Middle frontal gyrus (tissue), 1 donor: Measurements from ENCODE around the gene UXT.
"Not testable (repeated sequence)": the region's sequence is repeated elsewhere in the genome, so short reads cannot be mapped to it uniquely, and the experiment has no call there.

ENCODE experiments used
- DNase-seq: peaks from one replicate; pipeline ENCODE4 v3.0.0-alpha.2; 2015; ENCODE audit warnings: low spot score; ENCODE audit errors: extremely low spot score

Gene UXT, protein sequence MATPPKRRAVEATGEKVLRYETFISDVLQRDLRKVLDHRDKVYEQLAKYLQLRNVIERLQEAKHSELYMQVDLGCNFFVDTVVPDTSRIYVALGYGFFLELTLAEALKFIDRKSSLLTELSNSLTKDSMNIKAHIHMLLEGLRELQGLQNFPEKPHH

DNA sequence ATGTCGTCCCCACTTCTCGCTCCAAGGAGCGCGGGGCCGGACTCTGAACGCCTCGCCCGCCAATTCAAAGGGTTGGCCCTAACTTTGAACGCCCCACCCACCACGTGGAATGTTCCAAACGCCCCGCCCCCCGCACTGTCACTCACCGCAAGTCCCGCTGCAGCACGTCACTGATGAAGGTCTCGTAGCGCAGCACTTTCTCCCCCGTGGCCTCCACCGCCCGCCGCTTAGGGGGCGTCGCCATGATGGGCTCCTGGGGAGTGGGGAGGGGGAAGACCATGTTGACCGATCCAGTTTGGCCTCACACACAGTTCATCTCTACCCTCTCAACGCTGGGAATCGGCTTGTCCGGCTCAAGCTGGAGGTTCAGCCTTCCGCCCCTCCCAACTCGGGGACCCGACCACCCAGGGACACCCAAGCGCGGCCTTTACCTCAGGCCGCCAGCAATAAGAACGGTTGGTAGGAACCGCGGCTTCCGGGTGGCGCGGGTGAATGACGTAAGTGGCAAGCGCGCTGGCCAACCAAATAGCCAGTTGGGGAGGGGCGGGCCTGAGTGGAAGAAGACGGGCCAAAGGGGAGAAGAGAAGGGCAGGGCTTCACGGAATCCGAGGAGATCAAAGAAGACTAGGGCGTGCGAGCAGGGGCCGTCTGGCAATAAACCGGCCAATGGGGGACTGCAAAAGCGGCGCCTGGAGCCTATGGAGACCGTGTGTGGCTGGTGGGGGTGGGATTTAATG lies at the start of gene UXT:
Gene UXT (minus strand): TSS at position 497 of the 737 bp plus-strand sequence. CDS start 253 bp downstream, at position 244.
- DNase-seq = peak; percentile 70

DNA sequence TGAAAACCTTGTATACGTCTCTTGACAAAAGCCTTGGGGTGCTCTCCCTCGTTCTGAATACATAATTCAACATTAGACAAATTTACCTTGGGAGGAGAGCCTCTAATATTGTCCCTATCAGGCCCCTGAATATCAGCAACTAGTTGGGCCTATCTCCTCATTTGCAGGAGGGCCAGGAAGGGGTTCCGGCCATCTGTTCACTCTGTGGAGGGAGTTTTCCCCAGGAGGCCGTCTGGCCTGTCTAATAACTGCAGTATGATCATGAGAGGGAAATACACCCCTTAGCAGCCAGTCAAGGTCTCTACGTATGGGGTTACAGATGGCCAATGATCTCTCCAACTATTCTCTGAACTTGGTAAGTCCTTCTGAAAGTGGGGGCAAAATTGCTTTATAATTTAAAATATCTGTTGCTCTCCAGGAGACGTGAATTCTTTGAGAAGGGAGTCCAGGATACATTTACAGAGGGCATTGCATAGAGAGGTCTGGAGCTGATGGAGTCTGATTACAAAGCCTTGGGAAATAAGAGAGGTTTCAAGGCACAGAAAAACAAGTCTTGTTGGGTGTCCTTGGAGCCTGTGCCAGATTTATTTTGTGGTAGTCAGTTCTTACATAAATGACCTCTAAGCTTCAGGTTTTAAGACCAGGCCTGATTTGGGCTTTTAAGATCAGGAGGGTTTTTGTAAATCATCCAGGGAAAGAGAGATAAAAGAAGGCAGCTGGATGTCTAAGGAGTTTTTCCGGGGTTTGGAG lies 48.2 kb upstream of the UXT start:
- no peak for DNase-seq

DNA sequence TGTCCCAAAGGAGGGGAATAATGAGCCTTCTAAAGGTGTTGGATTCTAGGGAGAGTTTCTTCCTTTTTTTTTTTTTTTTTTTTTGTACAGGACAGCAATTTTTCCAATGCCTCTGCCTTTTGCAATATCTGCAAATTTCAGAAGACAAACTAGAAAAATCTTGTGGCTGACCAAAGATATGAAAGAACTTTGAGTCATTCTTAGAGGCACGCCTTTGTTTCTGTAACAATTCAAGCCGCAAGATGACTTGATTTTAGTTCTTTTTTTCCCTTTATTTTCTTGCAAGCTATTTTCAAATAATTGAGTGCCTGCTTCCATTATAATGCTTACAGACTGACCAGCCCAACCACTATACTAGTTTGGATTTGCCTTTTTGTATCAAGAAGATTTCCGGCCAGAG lies 47.6 kb upstream of the UXT start:
- DNase-seq = no peak

DNA sequence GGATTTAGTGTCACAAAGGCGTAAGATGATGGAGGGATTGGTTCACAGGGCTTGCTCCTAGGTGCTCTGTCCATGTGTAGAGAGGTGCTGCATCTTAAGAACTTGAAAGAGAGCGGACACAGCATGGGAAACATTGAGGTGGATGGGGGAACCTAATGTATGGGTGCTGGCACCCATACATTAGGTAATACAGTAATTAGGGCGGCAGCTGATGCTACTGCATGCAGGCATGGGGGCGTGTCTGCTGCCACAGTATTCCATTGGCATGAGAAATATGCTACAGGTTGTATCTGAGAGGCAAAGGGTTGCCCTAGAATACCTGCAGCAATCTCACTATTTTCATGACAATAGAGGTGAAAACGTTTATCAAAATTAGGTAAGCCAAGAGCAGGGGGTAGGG lies 45.8 kb upstream of the UXT start:
- DNase-seq = no peak

DNA sequence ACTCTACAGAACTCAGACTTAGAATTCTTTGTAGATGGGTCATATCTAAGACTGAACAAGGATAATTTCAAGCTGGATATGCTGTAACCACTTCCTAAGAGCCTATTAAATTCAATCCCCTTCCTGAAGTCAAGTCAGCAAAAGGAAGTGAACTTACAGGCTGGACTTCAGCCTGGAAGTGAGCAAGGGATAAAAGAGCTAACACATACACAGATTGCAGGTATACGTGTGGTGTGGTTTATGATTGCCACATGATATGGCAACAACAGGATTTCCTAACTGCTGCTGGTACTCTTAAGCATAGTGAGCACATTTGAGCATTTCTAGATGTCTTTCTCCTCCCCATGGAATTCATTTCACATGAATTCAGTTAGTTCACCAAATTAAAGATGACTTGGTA lies 38.2 kb upstream of the UXT start:
- no peak for DNase-seq

DNA sequence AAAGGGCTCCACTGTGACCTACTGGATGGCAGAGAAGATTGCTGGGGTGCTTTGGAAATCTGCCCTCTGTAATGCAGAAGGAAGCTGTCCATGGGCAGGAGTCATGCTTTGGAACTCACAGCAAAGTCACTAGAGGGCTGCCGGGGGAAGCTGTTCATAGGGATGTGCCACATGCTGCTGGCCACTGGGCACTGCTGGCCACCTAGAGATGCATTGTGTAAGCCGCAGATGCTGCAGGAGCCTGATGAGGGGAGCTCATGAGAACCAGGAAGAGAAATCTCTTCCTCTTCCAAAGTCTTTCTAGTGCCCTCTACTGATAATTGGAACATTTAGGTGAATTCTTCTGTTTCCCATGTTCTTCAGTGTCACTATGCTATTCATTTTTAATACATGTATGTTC lies 31.2 kb upstream of the UXT start:
- no peak for DNase-seq

DNA sequence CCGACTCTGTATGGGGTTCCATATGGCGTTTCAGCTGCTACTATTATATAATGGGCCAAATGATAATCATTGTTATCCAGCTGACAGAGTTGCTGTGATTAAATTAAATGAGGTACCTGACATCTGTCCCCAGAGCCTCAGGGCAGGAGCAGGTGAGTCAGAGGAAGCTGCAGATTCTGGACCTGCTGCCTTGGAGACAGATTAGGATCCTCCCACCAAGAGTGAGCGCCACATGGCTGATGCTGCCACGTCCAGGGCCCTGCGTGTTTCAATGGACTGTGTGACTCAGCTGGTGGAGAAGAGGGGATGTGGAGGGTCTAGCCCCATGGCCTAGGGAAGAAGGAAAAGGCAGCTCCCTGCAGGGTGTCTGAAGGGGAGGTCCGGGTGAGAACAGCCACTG lies 28.3 kb upstream of the UXT start:
- no peak for DNase-seq

DNA sequence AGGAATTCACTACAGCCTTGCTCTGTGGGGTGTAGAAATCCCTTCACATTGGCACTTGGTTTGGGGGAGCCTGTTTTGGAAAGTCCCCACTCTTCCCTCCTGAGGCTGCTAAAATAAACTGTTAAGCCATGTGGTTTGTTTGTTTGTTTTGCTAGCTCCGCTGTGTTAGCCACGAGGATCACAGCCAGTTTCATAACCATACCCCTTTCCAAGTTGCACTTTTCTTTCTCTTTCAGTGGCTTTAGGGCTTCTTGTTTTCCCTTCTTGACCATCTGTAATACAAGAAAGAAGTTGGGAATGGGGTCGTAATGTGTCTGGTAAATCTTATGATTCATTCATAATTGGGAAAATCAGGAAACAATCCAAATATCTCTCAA lies 24.8 kb upstream of the UXT start:
- no peak for DNase-seq

DNA sequence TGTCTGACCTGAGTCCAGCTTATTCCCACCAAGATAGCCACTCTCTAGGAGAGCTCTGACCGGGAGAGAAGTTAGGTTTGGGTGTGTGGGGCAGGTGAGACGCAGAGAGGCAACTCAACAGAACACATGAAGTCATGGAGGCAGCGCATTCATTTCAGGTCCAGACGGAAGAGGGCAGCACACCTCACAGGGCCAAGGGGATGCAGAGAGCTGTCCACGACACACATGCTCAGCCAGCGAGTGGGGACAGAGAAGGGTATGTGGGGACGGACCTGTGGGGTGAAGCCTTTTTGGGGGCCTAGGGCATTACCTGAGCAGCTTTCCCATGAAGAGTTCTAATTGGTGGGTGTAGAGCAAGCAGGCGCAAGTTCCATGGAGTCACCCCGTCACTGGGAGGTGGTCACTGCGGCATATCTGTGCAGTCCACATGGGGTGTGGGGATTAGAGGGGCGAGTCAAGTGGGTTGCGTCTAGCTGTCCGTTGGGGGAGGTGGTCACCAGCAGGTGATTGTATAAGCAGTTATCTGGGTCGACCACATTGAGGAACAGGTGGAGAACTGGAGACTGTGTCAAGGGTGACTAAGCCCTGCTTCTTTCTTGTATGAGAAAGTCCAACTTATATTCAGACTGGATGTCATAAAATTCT lies 24.3 kb upstream of the UXT start:
- no peak for DNase-seq

DNA sequence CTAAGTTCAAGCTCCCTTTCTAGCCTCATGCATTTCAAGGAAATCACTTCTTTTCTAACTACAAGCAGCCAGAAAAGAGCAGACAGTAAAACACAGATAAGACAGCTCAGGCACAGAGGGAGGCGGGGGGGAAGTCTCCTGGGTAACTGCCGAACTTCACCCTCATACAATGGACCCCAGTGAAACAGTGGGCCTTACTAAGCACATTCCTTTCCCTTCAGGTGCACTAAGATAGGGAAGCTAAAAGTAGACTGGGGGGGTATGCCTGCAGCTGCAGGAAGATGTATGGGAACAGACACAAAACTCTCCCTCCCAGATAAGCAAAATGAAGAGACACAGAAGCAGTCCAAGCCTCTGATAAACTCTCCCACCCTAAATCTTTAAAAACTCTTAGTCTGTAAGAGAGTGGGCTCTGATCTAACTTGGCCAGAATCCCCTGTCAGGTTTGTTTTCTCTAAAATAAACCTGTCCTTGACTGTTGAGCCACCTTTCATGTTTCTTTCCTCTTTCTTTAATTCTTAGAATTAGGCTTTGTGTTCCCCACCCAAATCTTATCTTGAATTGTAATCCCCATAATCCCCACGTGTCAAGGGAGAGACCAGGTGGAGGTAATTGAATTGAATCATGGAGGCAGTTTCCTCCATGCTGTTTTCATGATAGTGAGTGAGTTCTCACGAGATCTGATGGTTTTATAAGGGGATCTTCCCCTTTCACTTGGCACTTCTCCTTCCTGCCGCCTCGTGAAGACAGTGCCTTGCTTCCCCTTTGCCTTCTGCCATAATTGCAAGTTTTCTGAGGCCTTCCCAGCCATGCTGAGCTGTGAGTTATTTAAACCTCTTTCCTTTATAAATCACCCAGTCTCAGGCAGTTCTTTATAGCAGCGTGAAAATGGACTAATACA lies 17.2 kb upstream of the UXT start:
- not testable (repeated sequence) for DNase-seq

DNA sequence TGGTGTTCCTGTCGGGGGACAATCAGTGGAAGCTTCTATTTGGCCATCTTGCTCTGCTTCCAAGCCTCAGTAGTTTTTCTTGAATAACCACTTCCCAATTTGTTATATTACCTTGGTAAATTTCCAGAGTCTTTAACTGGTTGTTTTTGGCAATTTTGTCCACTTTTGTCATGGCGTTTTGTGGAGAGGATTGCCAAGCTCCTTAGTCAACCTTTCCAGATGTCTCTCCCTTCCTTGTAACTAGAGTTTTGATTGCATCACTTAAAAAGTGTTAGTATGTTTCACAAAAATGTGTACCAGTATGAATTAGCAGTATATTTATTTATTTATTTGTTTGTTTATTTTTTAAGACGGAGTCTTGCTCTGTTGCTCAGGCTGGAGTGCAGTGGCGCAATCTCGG lies 15.8 kb upstream of the UXT start:
- DNase-seq = no peak

DNA sequence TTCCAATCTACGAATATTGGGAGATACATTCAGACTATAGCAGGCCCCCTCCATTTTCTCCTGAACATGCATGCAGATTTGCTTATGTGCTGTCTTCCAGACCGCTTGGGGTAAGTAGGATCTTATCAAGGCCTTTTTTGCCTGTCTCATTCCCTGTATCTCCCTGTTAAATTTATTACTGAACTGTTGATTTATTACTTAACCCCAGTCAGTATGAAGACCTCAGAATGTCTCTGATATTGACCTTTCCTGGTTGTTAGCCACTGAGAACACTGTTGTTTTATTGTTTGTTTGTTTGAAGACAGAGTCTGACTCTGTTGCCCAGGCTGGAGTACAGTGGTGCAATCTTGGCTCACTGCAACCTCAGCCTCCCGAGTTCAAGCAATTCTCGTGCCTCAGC lies 6.8 kb upstream of the UXT start:
- not testable (repeated sequence) for DNase-seq

DNA sequence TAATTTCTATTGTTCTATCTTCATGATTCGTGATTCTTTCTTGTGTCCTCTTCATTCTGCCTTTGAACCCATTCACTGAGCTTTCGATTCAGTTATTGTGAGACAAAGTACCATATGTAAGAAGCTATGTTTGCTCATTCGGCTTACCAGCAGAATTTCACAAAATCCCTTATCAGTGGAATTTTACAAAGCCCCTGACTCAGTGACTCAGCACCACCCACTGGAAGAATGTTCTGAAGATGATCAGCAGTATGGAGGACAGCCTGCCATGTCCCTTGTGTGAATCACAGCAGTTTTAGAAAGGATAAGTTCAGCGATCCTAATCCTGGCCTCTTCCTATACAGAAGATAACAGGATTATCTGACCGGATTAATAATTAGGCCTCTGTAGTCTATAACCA lies 5.8 kb upstream of the UXT start:
- DNase-seq = no peak

DNA sequence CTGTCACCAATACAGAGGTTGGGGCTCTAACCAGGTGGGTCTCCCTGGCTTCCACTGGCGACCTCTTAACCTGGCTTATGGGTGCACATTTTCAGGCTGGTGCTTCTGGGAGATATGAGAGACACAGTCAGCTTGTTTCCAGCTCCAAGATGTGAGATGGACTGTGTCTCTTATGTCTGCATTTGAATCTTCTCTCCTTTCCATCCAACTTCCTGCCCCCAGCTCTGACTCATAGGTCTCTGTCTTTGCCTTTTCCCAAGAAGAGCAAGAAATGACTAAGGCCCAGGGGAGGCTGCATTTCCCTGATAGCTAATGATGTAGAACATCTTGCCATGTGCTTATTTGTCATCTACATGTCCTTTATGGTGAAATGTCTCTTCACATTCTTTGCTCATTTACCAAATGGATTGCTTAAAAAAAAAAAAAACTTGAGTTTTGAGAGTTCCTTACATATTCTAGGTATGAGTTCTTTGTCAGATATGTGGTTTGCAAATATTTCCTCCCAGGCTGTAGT lies 3.2 kb upstream of the UXT start:
- no peak for DNase-seq

DNA sequence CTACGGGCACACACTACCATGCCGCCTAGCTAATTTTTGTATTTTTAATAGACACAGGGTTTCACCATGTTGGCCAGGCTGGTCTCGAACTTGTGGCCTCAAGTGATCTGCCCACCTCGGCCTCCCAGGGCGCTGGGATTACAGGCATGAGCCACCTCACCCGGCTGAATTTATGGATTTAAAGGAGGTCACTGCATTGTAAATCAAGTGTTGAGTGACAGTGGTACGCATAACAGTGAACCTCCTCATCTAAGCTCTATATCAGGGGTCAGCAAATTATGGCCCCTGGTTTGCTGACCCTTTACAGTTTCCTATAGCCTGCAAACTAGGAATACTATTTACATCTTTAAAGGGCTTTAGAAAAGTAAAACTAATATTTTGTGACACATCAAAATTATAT lies 2.6 kb upstream of the UXT start:
- DNase-seq = no peak

DNA sequence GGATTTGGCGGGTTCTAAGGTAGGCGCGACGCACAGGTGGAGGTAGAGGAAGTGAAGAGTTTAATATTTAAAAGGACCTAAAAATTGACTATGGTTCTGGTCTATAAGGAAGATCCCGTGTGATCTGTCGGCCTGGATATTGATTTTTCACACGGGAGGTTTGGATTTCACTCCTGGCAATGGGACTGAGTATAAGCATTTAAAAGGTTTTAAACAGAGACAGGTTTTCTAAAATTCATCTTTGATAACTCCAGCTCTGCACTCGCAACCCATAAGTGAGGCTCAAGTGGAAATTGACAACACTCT lies 394 bp upstream of the UXT start:
- DNase-seq = no peak

DNA sequence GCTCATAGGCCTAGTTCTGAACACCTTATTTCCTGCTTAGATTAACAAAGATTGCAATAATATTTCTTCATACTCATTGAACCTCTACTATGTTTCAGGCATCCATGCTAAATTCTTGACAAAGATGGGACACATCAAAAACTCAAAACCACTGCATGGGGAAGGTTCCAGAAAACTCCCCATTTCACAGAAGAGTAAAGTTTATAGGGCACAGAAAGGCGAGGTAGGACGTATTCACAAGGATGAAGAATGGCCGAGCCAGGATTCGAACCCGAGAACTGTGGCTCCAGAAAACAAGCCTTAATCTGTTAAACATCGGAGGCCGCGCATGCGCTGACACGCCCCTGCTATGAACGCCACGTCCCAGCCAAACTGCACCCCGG lies 688 bp downstream of the UXT start:
- DNase-seq = no peak

DNA sequence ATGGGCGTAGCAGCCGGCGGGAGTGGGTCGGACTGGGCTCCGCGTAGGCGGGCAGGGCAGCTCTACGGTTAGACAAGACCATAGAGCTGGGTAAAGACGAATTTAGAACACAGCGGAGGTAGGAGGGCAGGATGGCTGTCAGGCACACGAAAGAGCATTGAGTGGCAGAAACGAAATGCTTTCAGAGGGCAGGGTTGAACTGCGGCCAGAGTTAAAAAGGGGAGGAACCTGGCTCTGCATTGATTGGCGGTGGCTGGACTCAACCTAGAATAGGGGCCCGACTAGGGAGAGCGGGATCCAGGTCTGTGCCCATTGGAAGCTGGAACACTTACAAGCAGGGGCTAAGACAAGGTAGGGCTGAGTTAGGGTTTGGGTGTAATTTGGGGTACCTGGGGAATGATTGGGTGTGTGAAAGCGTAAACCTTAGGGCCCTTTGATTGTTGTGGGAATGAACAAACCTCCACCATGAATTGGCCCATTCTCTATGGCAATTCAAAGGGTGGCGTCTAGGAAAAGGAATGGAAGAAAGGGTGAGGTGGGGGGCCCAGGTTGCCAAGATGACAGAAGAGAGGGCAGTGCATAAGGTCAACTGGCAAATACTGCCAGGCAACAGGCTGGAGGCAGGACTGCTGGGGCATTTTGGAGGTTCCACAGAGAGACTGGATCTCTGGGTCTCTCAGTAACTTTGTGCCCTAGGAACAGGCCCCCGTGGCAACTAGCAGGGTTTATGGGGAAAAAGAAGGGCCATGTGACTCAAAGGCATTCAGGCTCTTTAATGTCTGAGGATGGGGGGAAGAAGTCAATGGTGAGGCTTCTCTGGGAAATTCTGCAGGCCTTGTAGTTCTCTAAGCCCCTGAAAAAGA lies 7.7 kb downstream of the UXT start:
- no peak for DNase-seq

DNA sequence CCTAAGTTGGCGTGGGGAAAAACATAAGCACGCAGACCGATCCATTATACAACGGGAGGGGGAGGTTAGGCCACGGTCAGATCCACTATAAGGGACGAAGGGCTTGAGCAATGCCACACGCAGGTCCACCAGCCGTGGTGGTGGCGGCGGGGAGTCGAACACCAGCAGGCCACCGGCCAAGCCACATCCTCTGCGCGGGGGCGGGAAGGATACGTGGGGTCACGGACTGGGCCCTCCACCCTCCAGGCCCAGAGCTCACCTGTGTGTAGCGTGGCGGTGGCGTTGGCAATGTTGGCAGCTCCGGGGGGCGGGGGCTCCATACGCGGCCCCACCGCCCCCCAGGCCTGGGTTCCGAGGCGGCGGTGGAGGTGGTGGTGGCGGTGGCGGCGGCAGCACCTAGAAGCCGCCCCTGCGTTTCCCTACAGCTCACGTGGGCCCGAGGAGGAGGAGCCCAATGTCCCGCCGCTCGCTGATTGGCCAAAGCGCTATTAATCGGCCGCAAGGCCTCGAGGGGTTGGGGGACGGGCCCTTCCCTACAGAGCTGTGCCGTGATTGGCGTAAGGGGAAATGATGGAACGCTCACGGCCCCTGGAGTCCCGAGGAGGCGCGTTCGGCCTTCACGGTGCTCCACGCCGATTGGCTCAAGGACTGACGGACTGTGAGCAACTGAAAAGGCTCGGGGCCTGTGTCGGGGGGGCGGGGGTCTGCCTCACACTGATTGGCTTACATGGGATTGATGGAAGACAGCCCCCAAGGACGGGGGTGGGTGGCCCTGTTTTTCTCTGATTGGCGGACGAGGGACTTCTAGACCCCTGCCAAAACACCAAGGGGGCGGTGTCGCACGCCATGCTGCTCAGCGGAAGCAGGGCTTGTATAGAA lies 8.6 kb downstream of the UXT start, which contains the start of gene ELK1:
Gene ELK1 (minus strand): TSS at position 400 of the 879 bp plus-strand sequence. CDS start 9,122 bp downstream, outside the sequence.
- DNase-seq = peak; percentile 87
